ENCODE data around the gene RETREG1. TPM values are rescaled to one million over a fixed set of nuclear protein-coding genes. Genes with fewer than 3 reads are reported as not detected.

Gene RETREG1
- total RNA-seq, 2 donors from 2014 or later, result 102 to 180 TPM

DNA sequence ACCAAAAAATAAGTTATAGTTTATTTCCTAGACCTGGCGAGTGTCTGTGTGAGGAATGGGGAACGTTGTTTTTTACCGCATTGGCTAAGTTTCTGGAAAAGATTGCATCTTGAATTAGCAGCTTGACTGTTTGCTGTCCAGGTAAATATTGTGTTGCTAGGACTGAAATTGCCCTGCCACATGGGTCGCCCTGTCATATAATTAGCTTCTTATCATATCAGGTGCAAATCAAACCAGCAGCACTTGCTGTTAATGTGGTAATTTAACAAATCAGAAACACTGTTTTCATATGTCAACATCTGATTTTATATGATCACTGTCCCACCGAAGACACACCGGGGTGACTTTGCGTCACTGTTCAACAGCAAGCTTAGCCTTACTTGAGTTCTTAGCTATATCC, 87.5 kb downstream of the RETREG1 start:
- DNase-seq (ENCODE audit: low spot score), result no peak
- Histone ChIP-seq H3K36me3 (no peaks in the 10 kb centered on the region), H3K4me1 (peaks cover 2 to 45% of the 10 kb centered on the region in 2 donors), H3K4me3 (no peak overlapping the region), H3K27me3 (no peaks in the 10 kb centered on the region), H3K27ac (peak overlapping the region; percentile 64 to 71), H3K9me3 (no peaks in the 10 kb centered on the region)
- TF ChIP-seq, protein P1, sequence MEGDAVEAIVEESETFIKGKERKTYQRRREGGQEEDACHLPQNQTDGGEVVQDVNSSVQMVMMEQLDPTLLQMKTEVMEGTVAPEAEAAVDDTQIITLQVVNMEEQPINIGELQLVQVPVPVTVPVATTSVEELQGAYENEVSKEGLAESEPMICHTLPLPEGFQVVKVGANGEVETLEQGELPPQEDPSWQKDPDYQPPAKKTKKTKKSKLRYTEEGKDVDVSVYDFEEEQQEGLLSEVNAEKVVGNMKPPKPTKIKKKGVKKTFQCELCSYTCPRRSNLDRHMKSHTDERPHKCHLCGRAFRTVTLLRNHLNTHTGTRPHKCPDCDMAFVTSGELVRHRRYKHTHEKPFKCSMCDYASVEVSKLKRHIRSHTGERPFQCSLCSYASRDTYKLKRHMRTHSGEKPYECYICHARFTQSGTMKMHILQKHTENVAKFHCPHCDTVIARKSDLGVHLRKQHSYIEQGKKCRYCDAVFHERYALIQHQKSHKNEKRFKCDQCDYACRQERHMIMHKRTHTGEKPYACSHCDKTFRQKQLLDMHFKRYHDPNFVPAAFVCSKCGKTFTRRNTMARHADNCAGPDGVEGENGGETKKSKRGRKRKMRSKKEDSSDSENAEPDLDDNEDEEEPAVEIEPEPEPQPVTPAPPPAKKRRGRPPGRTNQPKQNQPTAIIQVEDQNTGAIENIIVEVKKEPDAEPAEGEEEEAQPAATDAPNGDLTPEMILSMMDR (IDR thresholded peaks at IDR 0.05), result no peak

GRCh38 chr5:16528382-16529110, 88.3 kb downstream of the RETREG1 start:
- TF ChIP-seq, protein P1 (IDR thresholded peaks at IDR 0.05), result no peak
- H3K9me3 ChIP-seq, result no peaks in the 10 kb centered on the region
- H3K27me3 ChIP-seq, result no peaks in the 10 kb centered on the region
- DNase-seq (ENCODE audit: low spot score), result no peak
- no peak overlapping the region for H3K4me3 ChIP-seq
- H3K4me1 ChIP-seq, result peaks cover 2 to 44% of the 10 kb centered on the region in 2 donors
- H3K36me3 ChIP-seq, result no peaks in the 10 kb centered on the region
- peak overlapping the region; percentile 64 to 71 for H3K27ac ChIP-seq

- TF ChIP-seq, protein P1 (IDR thresholded peaks at IDR 0.05), result no peak
- no peak for DNase-seq (ENCODE audit: low spot score)
- H3K27me3 ChIP-seq, result no peaks in the 10 kb centered on the region
- no peaks in the 10 kb centered on the region for H3K9me3 ChIP-seq
- H3K4me3 ChIP-seq, result no peak overlapping the region
- H3K27ac ChIP-seq, result no peak overlapping the region
- peaks cover 2 to 32% of the 10 kb centered on the region in 2 donors for H3K4me1 ChIP-seq
- H3K36me3 ChIP-seq, result no peaks in the 10 kb centered on the region
Measured at GRCh38 chr5:16525651-16526050, 91.1 kb downstream of the RETREG1 start.

GRCh38 chr5:16524286-16524685, 92.5 kb downstream of the RETREG1 start:
- Histone ChIP-seq H3K36me3 (no peaks in the 10 kb centered on the region), H3K9me3 (no peaks in the 10 kb centered on the region), H3K27ac (no peak overlapping the region), H3K27me3 (no peaks in the 10 kb centered on the region), H3K4me3 (no peak overlapping the region), H3K4me1 (peaks cover 2 to 29% of the 10 kb centered on the region in 2 donors)
- TF ChIP-seq, protein P1 (IDR thresholded peaks at IDR 0.05), result no peak
- DNase-seq (ENCODE audit: low spot score), result no peak

- TF ChIP-seq, protein P1 (IDR thresholded peaks at IDR 0.05), result no peak
- H3K4me3 ChIP-seq, result no peak overlapping the region
- DNase-seq (ENCODE audit: low spot score), result no peak
- no peaks in the 10 kb centered on the region for H3K27me3 ChIP-seq
- no peaks in the 10 kb centered on the region for H3K9me3 ChIP-seq
- peak overlapping the region in 1 of 2 donors; percentile 15 for H3K27ac ChIP-seq
- peaks cover 0 to 19% of the 10 kb centered on the region in 2 donors for H3K4me1 ChIP-seq
- H3K36me3 ChIP-seq, result no peaks in the 10 kb centered on the region
Measured at GRCh38 chr5:16521521-16522483, 95.0 kb downstream of the RETREG1 start.
